ENCODE data around the gene AGR2.

Gene AGR2

GRCh38 chr7:16812542-16813231 lies 7.9 kb upstream of the AGR2 start:
- Histone ChIP-seq H3K9ac (ENCODE audit: low read depth, low read length) (no peak overlapping the region), H2AFZ (ENCODE audit: low read depth, low read length) (no peak overlapping the region), H3K9me3 (ENCODE audit: insufficient read depth, low read length, severe bottlenecking) (no peaks in the 10 kb centered on the region), H4K20me1 (ENCODE audit: insufficient read depth, low read length) (no peaks in the 10 kb centered on the region), H3K4me2 (ENCODE audit: insufficient read depth, low read length) (no peak overlapping the region), H3K4me1 (ENCODE audit: insufficient read depth, low read length) (no peaks in the 10 kb centered on the region), H3K79me2 (ENCODE audit: insufficient read depth, low read length) (no peaks in the 10 kb centered on the region), H3K27ac (ENCODE audit: low read length) (no peak overlapping the region), H3K27me3 (ENCODE audit: insufficient read depth, low read length, poor library complexity) (no peaks in the 10 kb centered on the region), H3K36me3 (ENCODE audit: insufficient read depth, low read length) (no peaks in the 10 kb centered on the region), H3K4me3 (ENCODE audit: low read depth in 1 of 2, low read length in 2 of 2) (no peak overlapping the region)
- no peak for DNase-seq
- TF ChIP-seq EZH2 (IDR thresholded peaks at IDR 0.05; ENCODE audit: borderline replicate concordance, low read depth, low read length, severe bottlenecking) (no peak), CTCF (IDR thresholded peaks at IDR 0.05; ENCODE audit: borderline replicate concordance, extremely low read depth, low read length, poor library complexity, severe bottlenecking) (no peak)
- ATAC-seq (ENCODE audit: insufficient read depth, low read depth), result no peak

- Histone ChIP-seq H3K27me3 (ENCODE audit: insufficient read depth, low read length, poor library complexity) (no peaks in the 10 kb centered on the region), H3K9ac (ENCODE audit: low read depth, low read length) (no peak overlapping the region), H3K4me2 (ENCODE audit: insufficient read depth, low read length) (no peak overlapping the region), H4K20me1 (ENCODE audit: insufficient read depth, low read length) (no peaks in the 10 kb centered on the region), H3K4me3 (ENCODE audit: low read depth in 1 of 2, low read length in 2 of 2) (no peak overlapping the region), H3K79me2 (ENCODE audit: insufficient read depth, low read length) (no peaks in the 10 kb centered on the region), H2AFZ (ENCODE audit: low read depth, low read length) (no peak overlapping the region), H3K9me3 (ENCODE audit: insufficient read depth, low read length, severe bottlenecking) (no peaks in the 10 kb centered on the region), H3K4me1 (ENCODE audit: insufficient read depth, low read length) (no peaks in the 10 kb centered on the region), H3K36me3 (ENCODE audit: insufficient read depth, low read length) (no peaks in the 10 kb centered on the region), H3K27ac (ENCODE audit: low read length) (no peak overlapping the region)
- TF ChIP-seq EZH2 (IDR thresholded peaks at IDR 0.05; ENCODE audit: borderline replicate concordance, low read depth, low read length, severe bottlenecking), result no peak
- TF ChIP-seq CTCF (IDR thresholded peaks at IDR 0.05; ENCODE audit: borderline replicate concordance, extremely low read depth, low read length, poor library complexity, severe bottlenecking), result no peak
- ATAC-seq (ENCODE audit: insufficient read depth, low read depth), result no peak
- DNase-seq, result no peak
These were observed 6.8 kb upstream of the AGR2 start for GRCh38 chr7:16811551-16811950.

- Histone ChIP-seq H3K4me2 (ENCODE audit: insufficient read depth, low read length) (no peak overlapping the region), H3K36me3 (ENCODE audit: insufficient read depth, low read length) (no peaks in the 10 kb centered on the region), H3K9ac (ENCODE audit: low read depth, low read length) (no peak overlapping the region), H4K20me1 (ENCODE audit: insufficient read depth, low read length) (no peaks in the 10 kb centered on the region), H3K27me3 (ENCODE audit: insufficient read depth, low read length, poor library complexity) (no peaks in the 10 kb centered on the region), H2AFZ (ENCODE audit: low read depth, low read length) (no peak overlapping the region), H3K27ac (ENCODE audit: low read length) (no peak overlapping the region), H3K9me3 (ENCODE audit: insufficient read depth, low read length, severe bottlenecking) (no peaks in the 10 kb centered on the region), H3K4me1 (ENCODE audit: insufficient read depth, low read length) (no peaks in the 10 kb centered on the region), H3K79me2 (ENCODE audit: insufficient read depth, low read length) (no peaks in the 10 kb centered on the region), H3K4me3 (ENCODE audit: low read depth in 1 of 2, low read length in 2 of 2) (no peak overlapping the region)
- TF ChIP-seq EZH2 (IDR thresholded peaks at IDR 0.05; ENCODE audit: borderline replicate concordance, low read depth, low read length, severe bottlenecking) (no peak), CTCF (IDR thresholded peaks at IDR 0.05; ENCODE audit: borderline replicate concordance, extremely low read depth, low read length, poor library complexity, severe bottlenecking) (no peak)
- no peak for DNase-seq
- ATAC-seq (ENCODE audit: insufficient read depth, low read depth), result no peak
These were observed 5.8 kb upstream of the AGR2 start for GRCh38 chr7:16810573-16810972.

All from DND-41 (cell line).